Loucy (cell line): ENCODE data around the gene ADD1.

Source experiments
- H2AFZ ChIP-seq: fragments of 200-600 bp; sonication (generic); 2 replicates; pipeline ENCODE4 v1.6.0; 2016; ENCODE audit warnings: antibody characterized with exemption, mild to moderate bottlenecking, low read length, moderate library complexity
- H3F3A ChIP-seq: fragments of 200-600 bp; 2 replicates; pipeline ENCODE4 v1.6.0; 2016; ENCODE audit warnings: antibody characterized with exemption, low read depth, mild to moderate bottlenecking
- H3K27me3 ChIP-seq: fragments of 200-600 bp; sonication (generic); 2 replicates; pipeline ENCODE4 v1.6.1; 2014; ENCODE audit warnings: low read length, mild to moderate bottlenecking; ENCODE audit not compliant: insufficient read depth, poor library complexity, severe bottlenecking
- H3K36me3 ChIP-seq: fragments of 200-600 bp; sonication (generic); 2 replicates; pipeline ENCODE4 v1.6.1; 2016; ENCODE audit warnings: low read length; ENCODE audit not compliant: insufficient read depth
- H3K4me1 ChIP-seq: fragments of 200-600 bp; sonication (generic); 2 replicates; pipeline ENCODE4 v1.5.1; 2014; ENCODE audit warnings: low read length, mild to moderate bottlenecking; ENCODE audit not compliant: insufficient read depth, poor library complexity, severe bottlenecking
- H3K4me2 ChIP-seq: fragments of 200-600 bp; sonication (generic); 2 replicates; pipeline ENCODE4 v1.6.0; 2014; ENCODE audit warnings: antibody characterized with exemption, low read length, low read depth, mild to moderate bottlenecking; ENCODE audit not compliant: poor library complexity, severe bottlenecking
- H3K4me3 ChIP-seq: fragments of 200-600 bp; sonication (generic); 2 replicates; pipeline ENCODE4 v1.5.1; 2014; ENCODE audit warnings: low read length, mild to moderate bottlenecking, mixed read lengths; ENCODE audit not compliant: poor library complexity, severe bottlenecking
- H3K79me2 ChIP-seq: fragments of 200-600 bp; sonication (generic); 2 replicates; pipeline ENCODE4 v1.6.1; 2014; ENCODE audit warnings: low read length; ENCODE audit not compliant: insufficient read depth
- H3K9ac ChIP-seq: fragments of 200-600 bp; sonication (generic); 2 replicates; pipeline ENCODE4 v1.6.0; 2014; ENCODE audit warnings: mild to moderate bottlenecking, low read depth, low read length, moderate library complexity; ENCODE audit not compliant: poor library complexity, severe bottlenecking
- H3K9me2 ChIP-seq: fragments of 200-600 bp; sonication (generic); replicated peaks from 2 replicates; pipeline ENCODE4 v1.6.1; 2016; ENCODE audit warnings: low read depth, low read length, mixed read lengths
- H3K9me3 ChIP-seq: fragments of 200-600 bp; sonication (generic); 2 replicates; pipeline ENCODE4 v1.6.1; 2014; ENCODE audit warnings: mild to moderate bottlenecking, antibody characterized with exemption, low read length, low read depth; ENCODE audit not compliant: insufficient read depth
- H4K20me1 ChIP-seq: fragments of 200-600 bp; sonication (generic); 2 replicates; pipeline ENCODE4 v1.6.0; 2014; ENCODE audit warnings: antibody characterized with exemption, low read length, mild to moderate bottlenecking; ENCODE audit not compliant: insufficient read depth, poor library complexity, severe bottlenecking
- EZH2phosphoT487 ChIP-seq: fragments of 200-600 bp; IDR thresholded peaks from 2 replicates; pipeline ENCODE4 v1.6.1; 2018; ENCODE audit warnings: antibody characterized with exemption, mild to moderate bottlenecking, moderate library complexity, borderline replicate concordance
- TF ChIP-seq, protein P1 (sequence below): fragments of 200-600 bp; sonication (generic); conservative IDR thresholded peaks from 2 replicates; pipeline ENCODE4 v1.5.1; 2014; ENCODE audit warnings: mild to moderate bottlenecking, antibody characterized with exemption, low read length

The ADD1 gene

DNA sequence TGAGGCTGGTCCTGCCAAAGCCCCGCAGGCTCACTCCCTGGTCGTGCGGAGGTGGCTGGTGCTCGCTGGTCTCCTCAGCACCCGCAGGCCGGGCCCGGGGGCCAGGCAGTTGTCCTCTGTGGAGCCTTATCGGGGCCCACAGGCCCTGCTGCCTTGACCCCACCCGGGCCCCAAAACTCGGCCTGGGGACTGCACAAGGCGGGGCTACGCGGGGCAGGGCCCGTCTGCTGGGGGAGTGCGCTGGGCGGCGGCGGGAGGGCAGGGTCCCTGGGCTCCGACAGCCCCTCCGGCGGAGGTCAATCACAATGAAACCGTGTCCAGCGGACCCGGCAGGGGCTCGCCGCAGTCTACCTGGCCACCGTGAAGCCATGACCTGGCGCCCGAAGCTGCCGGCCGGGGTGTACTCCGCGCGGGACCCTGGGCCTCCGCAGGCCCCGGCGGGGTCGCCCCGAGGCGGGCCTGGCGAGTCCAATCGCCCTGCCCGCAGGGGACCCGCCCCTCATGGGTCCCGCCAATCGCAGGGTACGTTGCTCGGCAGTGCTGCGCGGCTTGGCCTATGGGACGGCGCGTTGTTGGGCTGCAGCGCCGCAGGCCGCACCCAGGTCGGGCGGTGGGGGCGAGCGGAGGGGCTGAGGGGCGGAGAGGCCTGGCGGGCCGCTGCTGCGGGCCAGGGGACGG is at the start of gene ADD1:
ADD1 (plus strand) TSS at position 582 of the 678 bp plus-strand sequence. CDS start 32,072 bp downstream, outside the sequence.
- Histone ChIP-seq H3K79me2 (peaks cover 54% of the 10 kb centered on the region), H3K4me2 (peak within 1 kb of the TSS; percentile 87), H3F3A (peaks cover 4% of the 10 kb centered on the region; the same call in 1 of the 2 replicates), H2AFZ (peak within 1 kb of the TSS; percentile 93), H3K4me1 (peaks cover 37% of the 10 kb centered on the region), H3K9me3 (no peaks in the 10 kb centered on the region), H3K4me3 (peak within 1 kb of the TSS; percentile 99), H3K27me3 (no peaks in the 10 kb centered on the region), H3K9ac (peak within 1 kb of the TSS; percentile 81), H3K36me3 (no peaks in the 10 kb centered on the region), H3K9me2 (no peaks in the 10 kb centered on the region), H4K20me1 (peaks cover 30% of the 10 kb centered on the region)
- TF ChIP-seq EZH2phosphoT487: no peak
- TF ChIP-seq, protein P1, sequence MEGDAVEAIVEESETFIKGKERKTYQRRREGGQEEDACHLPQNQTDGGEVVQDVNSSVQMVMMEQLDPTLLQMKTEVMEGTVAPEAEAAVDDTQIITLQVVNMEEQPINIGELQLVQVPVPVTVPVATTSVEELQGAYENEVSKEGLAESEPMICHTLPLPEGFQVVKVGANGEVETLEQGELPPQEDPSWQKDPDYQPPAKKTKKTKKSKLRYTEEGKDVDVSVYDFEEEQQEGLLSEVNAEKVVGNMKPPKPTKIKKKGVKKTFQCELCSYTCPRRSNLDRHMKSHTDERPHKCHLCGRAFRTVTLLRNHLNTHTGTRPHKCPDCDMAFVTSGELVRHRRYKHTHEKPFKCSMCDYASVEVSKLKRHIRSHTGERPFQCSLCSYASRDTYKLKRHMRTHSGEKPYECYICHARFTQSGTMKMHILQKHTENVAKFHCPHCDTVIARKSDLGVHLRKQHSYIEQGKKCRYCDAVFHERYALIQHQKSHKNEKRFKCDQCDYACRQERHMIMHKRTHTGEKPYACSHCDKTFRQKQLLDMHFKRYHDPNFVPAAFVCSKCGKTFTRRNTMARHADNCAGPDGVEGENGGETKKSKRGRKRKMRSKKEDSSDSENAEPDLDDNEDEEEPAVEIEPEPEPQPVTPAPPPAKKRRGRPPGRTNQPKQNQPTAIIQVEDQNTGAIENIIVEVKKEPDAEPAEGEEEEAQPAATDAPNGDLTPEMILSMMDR: no peak

DNA sequence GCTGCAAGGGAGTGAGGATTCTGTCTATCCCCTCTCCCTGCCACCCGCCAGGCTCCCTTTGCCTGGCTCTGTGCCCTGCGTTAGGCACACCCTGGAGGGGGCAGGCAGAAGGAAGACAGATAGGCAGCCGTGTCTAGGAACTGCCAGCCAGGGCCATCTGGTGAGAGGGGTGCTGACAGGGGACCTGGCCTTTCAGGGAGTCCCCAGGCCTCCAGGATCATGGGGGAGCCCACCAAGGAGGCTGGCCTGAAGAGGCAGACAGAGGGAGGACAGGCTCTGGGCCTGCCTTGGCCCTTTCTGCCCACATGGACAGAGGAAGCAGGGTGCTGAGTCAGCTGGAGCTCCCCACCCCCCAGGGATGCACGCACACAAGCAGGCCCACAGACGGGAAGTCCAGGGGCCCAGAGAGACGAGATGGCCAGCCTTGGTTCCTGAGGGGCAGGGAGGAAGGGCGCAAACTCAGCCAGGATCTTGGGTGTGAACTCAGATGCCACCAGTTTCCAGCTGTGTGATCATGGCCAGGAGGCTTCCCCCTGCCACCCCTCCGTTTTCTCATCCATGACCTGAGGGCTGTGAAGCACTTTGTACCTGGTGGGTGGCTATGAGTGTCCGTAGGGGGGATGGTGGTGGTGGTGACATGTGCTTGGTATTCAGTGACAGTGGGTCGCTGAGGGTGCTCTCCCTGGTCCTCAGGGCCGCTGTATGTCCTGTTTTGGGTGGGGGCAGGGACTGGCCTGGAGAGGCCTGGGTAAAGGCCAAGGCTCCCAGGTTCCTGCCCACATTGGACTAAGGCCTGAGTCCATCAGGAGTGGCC is 49.0 kb upstream of the ADD1 start:
- H3K9ac ChIP-seq: peak overlapping the region; percentile 43
- H3K36me3 ChIP-seq: no peaks in the 10 kb centered on the region
- no peak overlapping the region for H3K4me3 ChIP-seq
- peaks cover 43% of the 10 kb centered on the region for H3K4me1 ChIP-seq
- no peaks in the 10 kb centered on the region for H3K79me2 ChIP-seq
- H3K27me3 ChIP-seq: no peaks in the 10 kb centered on the region
- H3F3A ChIP-seq: no peaks in the 10 kb centered on the region
- no peaks in the 10 kb centered on the region for H3K9me3 ChIP-seq
- H3K9me2 ChIP-seq: no peaks in the 10 kb centered on the region
- H2AFZ ChIP-seq: 0 out of 2 replicates have a peak overlapping the region, but pooled peaks have one; percentile 52
- TF ChIP-seq EZH2phosphoT487: no peak
- TF ChIP-seq, protein P1: no peak
- H4K20me1 ChIP-seq: no peaks in the 10 kb centered on the region
- H3K4me2 ChIP-seq: peak overlapping the region; percentile 7

DNA sequence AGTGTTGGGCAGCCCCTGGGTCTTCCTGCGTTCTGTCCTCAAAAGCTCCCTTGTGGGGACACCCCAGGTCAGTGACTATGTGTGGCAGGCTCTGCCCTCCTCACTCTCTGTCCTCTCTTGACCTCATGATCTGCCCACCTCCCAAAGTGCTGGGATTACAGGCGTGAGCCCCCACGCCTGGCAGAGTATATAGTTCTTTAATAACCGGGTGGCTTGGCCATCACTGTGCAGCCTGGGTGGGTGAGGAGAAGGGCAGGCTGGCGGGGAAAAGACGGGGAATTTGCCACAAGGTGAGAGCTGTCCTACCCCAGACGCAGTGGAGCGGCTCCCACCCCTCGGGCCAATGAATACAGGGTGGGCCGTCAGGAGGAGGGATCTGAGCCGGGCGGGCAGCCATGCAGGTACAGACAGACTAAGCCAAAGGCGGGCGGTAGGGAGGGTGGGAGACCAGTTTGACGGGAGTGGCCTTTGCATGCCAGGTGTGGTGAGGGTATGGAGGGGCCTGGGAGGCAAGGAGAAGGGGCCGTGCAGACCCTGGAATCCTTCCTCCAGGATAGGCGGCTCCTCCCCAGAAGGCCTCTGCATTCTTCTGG is 48.2 kb upstream of the ADD1 start:
- Histone ChIP-seq H4K20me1 (no peaks in the 10 kb centered on the region), H3K4me3 (no peak overlapping the region), H3K27me3 (no peaks in the 10 kb centered on the region), H3K79me2 (no peaks in the 10 kb centered on the region), H3K36me3 (no peaks in the 10 kb centered on the region), H3K9ac (no peak overlapping the region), H3K4me1 (peaks cover 50% of the 10 kb centered on the region), H3K9me3 (no peaks in the 10 kb centered on the region), H3F3A (no peaks in the 10 kb centered on the region), H3K4me2 (no peak overlapping the region), H3K9me2 (no peaks in the 10 kb centered on the region), H2AFZ (no peak overlapping the region)
- TF ChIP-seq, protein P1: no peak
